ENCODE results near the gene NAPA.
"Not testable (repeated sequence)": the region's sequence is repeated elsewhere in the genome, so short reads cannot be mapped to it uniquely, and the experiment has no call there.

NAPA gene

GRCh38 chr19:47499863-47500830 is 14.7 kb downstream of the NAPA start:
- DNase-seq = no peak

- DNase-seq = no peak
Measured at GRCh38 chr19:47499371-47499770, 15.5 kb downstream of the NAPA start.

- DNase-seq = no peak
Measured at GRCh38 chr19:47498561-47498960, 16.3 kb downstream of the NAPA start.

GRCh38 chr19:47497821-47498520 is 16.9 kb downstream of the NAPA start:
- no peak for DNase-seq

- no peak for DNase-seq
Measured at GRCh38 chr19:47497050-47497766, 17.7 kb downstream of the NAPA start.

- no peak for DNase-seq
Measured at GRCh38 chr19:47495478-47496372, 19.1 kb downstream of the NAPA start.

GRCh38 chr19:47494729-47495128 is 20.1 kb downstream of the NAPA start:
- no peak for DNase-seq

GRCh38 chr19:47494211-47494547 is 20.7 kb downstream of the NAPA start:
- DNase-seq = no peak

- no peak for DNase-seq
Measured at GRCh38 chr19:47493378-47494210, 21.3 kb downstream of the NAPA start.

GRCh38 chr19:47492571-47493377 is 22.1 kb downstream of the NAPA start:
- DNase-seq = no peak

- no peak for DNase-seq
Measured at GRCh38 chr19:47492137-47492533, 22.7 kb downstream of the NAPA start.

GRCh38 chr19:47491358-47492136 is 23.3 kb downstream of the NAPA start:
- no peak for DNase-seq

- no peak for DNase-seq
Measured at GRCh38 chr19:47490847-47491246, 24.0 kb downstream of the NAPA start.

- no peak for DNase-seq
Measured at GRCh38 chr19:47490031-47490430, 24.8 kb downstream of the NAPA start.

GRCh38 chr19:47489072-47489914 is 25.6 kb downstream of the NAPA start:
- DNase-seq = no peak

GRCh38 chr19:47487551-47488515 is 27.0 kb downstream of the NAPA start:
- no peak for DNase-seq

GRCh38 chr19:47486900-47487299 is 28.0 kb downstream of the NAPA start:
- DNase-seq = no peak

GRCh38 chr19:47486220-47486619 is 28.6 kb downstream of the NAPA start:
- not testable (repeated sequence) for DNase-seq
